Measurements from ENCODE around the gene HLA-DMB.

HLA-DMB gene

DNA sequence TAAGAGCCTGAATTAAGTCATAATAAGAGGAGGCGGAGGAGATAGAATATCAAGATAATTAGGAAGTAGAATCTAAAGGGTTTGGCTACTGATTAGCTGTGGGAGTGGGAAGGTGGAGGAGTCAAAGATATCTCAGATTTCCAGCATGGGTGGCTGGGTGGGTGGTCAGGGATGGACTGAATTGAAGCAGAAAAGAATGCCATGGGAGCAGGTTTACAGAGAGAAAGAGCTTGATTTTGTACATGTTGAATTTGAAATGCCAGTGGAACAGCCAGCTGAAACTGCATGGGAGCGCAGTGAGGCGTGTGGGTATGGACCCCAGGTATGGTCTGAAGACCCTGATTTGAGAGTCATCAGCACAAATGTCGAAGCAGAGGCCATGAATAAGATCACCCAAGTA lies 13.4 kb upstream of the HLA-DMB start:
- H2BK12ac ChIP-seq (ENCODE audit: low read length in 2 of 2): no peak overlapping the region
- H3K27ac ChIP-seq (ENCODE audit: low read length, poor library complexity, severe bottlenecking): no peak overlapping the region
- H3K79me1 ChIP-seq (replicated peaks; ENCODE audit: low read length, poor library complexity, severe bottlenecking): peaks cover 9% of the 10 kb centered on the region
- WGBS: 85% methylated on average over 4 of the region's 4 CpGs
- H3K4ac ChIP-seq (ENCODE audit: low read depth in 1 of 2, low read length in 2 of 2): no peak overlapping the region
- H4K8ac ChIP-seq (ENCODE audit: low read length): no peak overlapping the region
- no peak overlapping the region for H2BK15ac ChIP-seq (ENCODE audit: low read depth, poor library complexity, severe bottlenecking)
- H2BK120ac ChIP-seq (ENCODE audit: low read depth, low read length): no peak overlapping the region
- no peak overlapping the region for H3K23ac ChIP-seq (ENCODE audit: low read length in 2 of 2)
- H3K4me2 ChIP-seq (ENCODE audit: low read length, poor library complexity, severe bottlenecking): no peak overlapping the region
- H3K4me3 ChIP-seq (ENCODE audit: insufficient read depth in 1 of 2, low read depth in 1 of 2, low read length in 2 of 2): no peak overlapping the region
- H3K14ac ChIP-seq (ENCODE audit: low read length in 2 of 2): no peak overlapping the region
- H2AFZ ChIP-seq (ENCODE audit: low read depth, low read length): no peak overlapping the region
- no peak overlapping the region for H2AK5ac ChIP-seq (ENCODE audit: low read length, severe bottlenecking)
- no peak overlapping the region for H2BK5ac ChIP-seq (ENCODE audit: low read depth, low read length, poor library complexity, severe bottlenecking)
- no peak for DNase-seq
- H3K36me3 ChIP-seq (ENCODE audit: control insufficient read depth in 1 of 2, insufficient read depth in 2 of 2, low read depth in 1 of 2, low read length in 2 of 2): no peaks in the 10 kb centered on the region
- H3K18ac ChIP-seq (ENCODE audit: low read depth in 1 of 2, low read length in 2 of 2): no peak overlapping the region
- peaks cover 3% of the 10 kb centered on the region for H3K4me1 ChIP-seq (ENCODE audit: control insufficient read depth, insufficient read depth, low read depth, low read length)
- H3K27me3 ChIP-seq (ENCODE audit: control insufficient read depth in 1 of 2, insufficient read depth in 1 of 2, low read length in 2 of 2): no peaks in the 10 kb centered on the region
- no peak overlapping the region for H3K9ac ChIP-seq (ENCODE audit: low read length)
- H3K9me3 ChIP-seq (ENCODE audit: control insufficient read depth, low read length): no peaks in the 10 kb centered on the region
- H4K91ac ChIP-seq (ENCODE audit: low read length): no peak overlapping the region

- H3K23ac ChIP-seq (ENCODE audit: low read length in 2 of 2): no peak overlapping the region
- no peak overlapping the region for H2BK5ac ChIP-seq (ENCODE audit: low read depth, low read length, poor library complexity, severe bottlenecking)
- H3K4me1 ChIP-seq (ENCODE audit: control insufficient read depth, insufficient read depth, low read depth, low read length): peaks cover 3% of the 10 kb centered on the region
- H3K4me2 ChIP-seq (ENCODE audit: low read length, poor library complexity, severe bottlenecking): no peak overlapping the region
- peaks cover 9% of the 10 kb centered on the region for H3K79me1 ChIP-seq (replicated peaks; ENCODE audit: low read length, poor library complexity, severe bottlenecking)
- no peak for DNase-seq
- H3K18ac ChIP-seq (ENCODE audit: low read depth in 1 of 2, low read length in 2 of 2): no peak overlapping the region
- H3K4me3 ChIP-seq (ENCODE audit: insufficient read depth in 1 of 2, low read depth in 1 of 2, low read length in 2 of 2): no peak overlapping the region
- H3K4ac ChIP-seq (ENCODE audit: low read depth in 1 of 2, low read length in 2 of 2): no peak overlapping the region
- H2AK5ac ChIP-seq (ENCODE audit: low read length, severe bottlenecking): no peak overlapping the region
- H4K91ac ChIP-seq (ENCODE audit: low read length): no peak overlapping the region
- H2BK12ac ChIP-seq (ENCODE audit: low read length in 2 of 2): no peak overlapping the region
- no peaks in the 10 kb centered on the region for H3K36me3 ChIP-seq (ENCODE audit: control insufficient read depth in 1 of 2, insufficient read depth in 2 of 2, low read depth in 1 of 2, low read length in 2 of 2)
- H4K8ac ChIP-seq (ENCODE audit: low read length): no peak overlapping the region
- 86% methylated on average over 4 of the region's 4 CpGs for WGBS
- H2BK120ac ChIP-seq (ENCODE audit: low read depth, low read length): no peak overlapping the region
- H3K27me3 ChIP-seq (ENCODE audit: control insufficient read depth in 1 of 2, insufficient read depth in 1 of 2, low read length in 2 of 2): no peaks in the 10 kb centered on the region
- no peak overlapping the region for H2AFZ ChIP-seq (ENCODE audit: low read depth, low read length)
- H3K9me3 ChIP-seq (ENCODE audit: control insufficient read depth, low read length): no peaks in the 10 kb centered on the region
- peak overlapping the region; percentile 37 for H3K9ac ChIP-seq (ENCODE audit: low read length)
- no peak overlapping the region for H3K27ac ChIP-seq (ENCODE audit: low read length, poor library complexity, severe bottlenecking)
- no peak overlapping the region for H3K14ac ChIP-seq (ENCODE audit: low read length in 2 of 2)
- no peak overlapping the region for H2BK15ac ChIP-seq (ENCODE audit: low read depth, poor library complexity, severe bottlenecking)
Observed at GRCh38 chr6:32953775-32954174, 12.9 kb upstream of the HLA-DMB start.

GRCh38 chr6:32952817-32953739 lies 12.2 kb upstream of the HLA-DMB start, which contains the start of gene HLA-DMA:
TSS of gene HLA-DMA (minus strand) at chr6:32953097. CDS start at chr6:32953036, 61 bp downstream.
- no peaks in the 10 kb centered on the region for H3K9me3 ChIP-seq (ENCODE audit: control insufficient read depth, low read length)
- peak within 1 kb of the TSS in 1 of 2 experiments; percentile 55 for H3K18ac ChIP-seq (ENCODE audit: low read depth in 1 of 2, low read length in 2 of 2)
- no peak within 1 kb of the TSS for H4K91ac ChIP-seq (ENCODE audit: low read length)
- H2BK15ac ChIP-seq (ENCODE audit: low read depth, poor library complexity, severe bottlenecking): no peak within 1 kb of the TSS
- peak within 1 kb of the TSS in 1 of 2 experiments; percentile 74 for H3K4me3 ChIP-seq (ENCODE audit: insufficient read depth in 1 of 2, low read depth in 1 of 2, low read length in 2 of 2)
- H3K9ac ChIP-seq (ENCODE audit: low read length): peak within 1 kb of the TSS; percentile 66
- peak within 1 kb of the TSS in 1 of 2 experiments; percentile 18 for H2BK12ac ChIP-seq (ENCODE audit: low read length in 2 of 2)
- H2BK120ac ChIP-seq (ENCODE audit: low read depth, low read length): no peak within 1 kb of the TSS
- H3K27me3 ChIP-seq (ENCODE audit: control insufficient read depth in 1 of 2, insufficient read depth in 1 of 2, low read length in 2 of 2): no peaks in the 10 kb centered on the region
- no peak within 1 kb of the TSS for H2AFZ ChIP-seq (ENCODE audit: low read depth, low read length)
- H3K79me1 ChIP-seq (replicated peaks; ENCODE audit: low read length, poor library complexity, severe bottlenecking): peaks cover 9% of the 10 kb centered on the region
- 50% methylated on average over 9 of the region's 10 CpGs for WGBS
- no peak within 1 kb of the TSS for H2BK5ac ChIP-seq (ENCODE audit: low read depth, low read length, poor library complexity, severe bottlenecking)
- peak within 1 kb of the TSS; percentile 79 for H4K8ac ChIP-seq (ENCODE audit: low read length)
- H3K14ac ChIP-seq (ENCODE audit: low read length in 2 of 2): no peak within 1 kb of the TSS
- peak; percentile 97 for DNase-seq
- H3K27ac ChIP-seq (ENCODE audit: low read length, poor library complexity, severe bottlenecking): no peak within 1 kb of the TSS
- no peak within 1 kb of the TSS for H3K4me2 ChIP-seq (ENCODE audit: low read length, poor library complexity, severe bottlenecking)
- no peak within 1 kb of the TSS for H2AK5ac ChIP-seq (ENCODE audit: low read length, severe bottlenecking)
- H3K36me3 ChIP-seq (ENCODE audit: control insufficient read depth in 1 of 2, insufficient read depth in 2 of 2, low read depth in 1 of 2, low read length in 2 of 2): no peaks in the 10 kb centered on the region
- H3K4me1 ChIP-seq (ENCODE audit: control insufficient read depth, insufficient read depth, low read depth, low read length): peaks cover 3% of the 10 kb centered on the region
- H3K4ac ChIP-seq (ENCODE audit: low read depth in 1 of 2, low read length in 2 of 2): peak within 1 kb of the TSS in 1 of 2 experiments; percentile 13
- H3K23ac ChIP-seq (ENCODE audit: low read length in 2 of 2): no peak within 1 kb of the TSS

DNA sequence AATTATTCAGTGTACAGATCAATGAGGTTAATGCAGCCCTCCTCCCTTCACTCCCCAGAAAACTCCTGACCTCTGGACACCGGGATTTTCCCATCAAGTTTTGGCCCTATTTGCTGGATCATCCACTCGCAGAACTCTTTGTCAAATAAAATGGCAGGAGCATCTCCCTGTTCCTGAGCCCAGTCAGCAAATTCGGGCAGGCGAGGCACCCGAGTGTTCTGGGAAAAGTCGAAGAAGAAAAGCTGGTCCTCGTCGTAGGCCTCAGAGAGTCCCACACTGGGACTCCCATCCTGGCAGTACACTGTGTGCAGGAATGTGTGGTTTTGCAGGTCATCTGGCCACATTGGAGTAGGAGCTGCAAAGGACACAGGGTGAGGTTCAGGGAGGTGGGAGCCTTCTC lies 9.6 kb upstream of the HLA-DMB start:
- H2BK15ac ChIP-seq (ENCODE audit: low read depth, poor library complexity, severe bottlenecking): no peak overlapping the region
- H4K91ac ChIP-seq (ENCODE audit: low read length): no peak overlapping the region
- no peak overlapping the region for H2BK5ac ChIP-seq (ENCODE audit: low read depth, low read length, poor library complexity, severe bottlenecking)
- peaks cover 4% of the 10 kb centered on the region for H3K79me1 ChIP-seq (replicated peaks; ENCODE audit: low read length, poor library complexity, severe bottlenecking)
- H3K27me3 ChIP-seq (ENCODE audit: control insufficient read depth in 1 of 2, insufficient read depth in 1 of 2, low read length in 2 of 2): no peaks in the 10 kb centered on the region
- H2BK120ac ChIP-seq (ENCODE audit: low read depth, low read length): no peak overlapping the region
- no peak overlapping the region for H3K4me2 ChIP-seq (ENCODE audit: low read length, poor library complexity, severe bottlenecking)
- H3K36me3 ChIP-seq (ENCODE audit: control insufficient read depth in 1 of 2, insufficient read depth in 2 of 2, low read depth in 1 of 2, low read length in 2 of 2): no peaks in the 10 kb centered on the region
- H3K14ac ChIP-seq (ENCODE audit: low read length in 2 of 2): no peak overlapping the region
- H3K27ac ChIP-seq (ENCODE audit: low read length, poor library complexity, severe bottlenecking): no peak overlapping the region
- no peak overlapping the region for H2AK5ac ChIP-seq (ENCODE audit: low read length, severe bottlenecking)
- no peak overlapping the region for H4K8ac ChIP-seq (ENCODE audit: low read length)
- no peak overlapping the region for H3K4ac ChIP-seq (ENCODE audit: low read depth in 1 of 2, low read length in 2 of 2)
- DNase-seq: no peak
- no peak overlapping the region for H3K4me3 ChIP-seq (ENCODE audit: insufficient read depth in 1 of 2, low read depth in 1 of 2, low read length in 2 of 2)
- 95% methylated on average over 8 of the region's 8 CpGs for WGBS
- no peak overlapping the region for H2BK12ac ChIP-seq (ENCODE audit: low read length in 2 of 2)
- H3K18ac ChIP-seq (ENCODE audit: low read depth in 1 of 2, low read length in 2 of 2): no peak overlapping the region
- H3K9ac ChIP-seq (ENCODE audit: low read length): no peak overlapping the region
- H3K4me1 ChIP-seq (ENCODE audit: control insufficient read depth, insufficient read depth, low read depth, low read length): peaks cover 3% of the 10 kb centered on the region
- H3K9me3 ChIP-seq (ENCODE audit: control insufficient read depth, low read length): no peaks in the 10 kb centered on the region
- no peak overlapping the region for H2AFZ ChIP-seq (ENCODE audit: low read depth, low read length)
- H3K23ac ChIP-seq (ENCODE audit: low read length in 2 of 2): no peak overlapping the region

Measured in mesenchymal stem cell (in vitro differentiated cells and primary cell).